Neural progenitor cell (in vitro differentiated cells): ENCODE measurements around the gene CREG2.

Experiments
- CTCF ChIP-seq: fragments of 200-600 bp; sonication (generic); IDR thresholded peaks from 2 replicates; pipeline ENCODE4 v1.5.1; 2017; ENCODE audit warnings: antibody characterized with exemption, mild to moderate bottlenecking
- EZH2 ChIP-seq: fragments of 200-600 bp; sonication (generic); IDR thresholded peaks from 2 replicates; pipeline ENCODE4 v1.6.1; 2017; ENCODE audit warnings: antibody characterized with exemption, mild to moderate bottlenecking, moderate library complexity
- EZH2phosphoT487 ChIP-seq: fragments of 200-600 bp; sonication (generic); IDR thresholded peaks from 2 replicates; pipeline ENCODE4 v1.6.1; 2017; ENCODE audit warnings: antibody characterized with exemption

- no peak for TF ChIP-seq CTCF
- TF ChIP-seq EZH2: no peak
- no peak for TF ChIP-seq EZH2phosphoT487
Observed at GRCh38 chr2:101432411-101433181, 45.3 kb upstream of the CREG2 start.
